HG03460 (cell line): Measurements from ENCODE around the gene SPSB4.
"Not testable (repeated sequence)": the region's sequence is repeated elsewhere in the genome, so short reads cannot be mapped to it uniquely, and the experiment has no call there.

Experiments
- ATAC-seq: cut with Tn5 transposase; IDR thresholded peaks from one replicate; pipeline ENCODE4 v1.9.1; 2021; ENCODE audit not compliant: unreplicated experiment

SPSB4 gene

DNA sequence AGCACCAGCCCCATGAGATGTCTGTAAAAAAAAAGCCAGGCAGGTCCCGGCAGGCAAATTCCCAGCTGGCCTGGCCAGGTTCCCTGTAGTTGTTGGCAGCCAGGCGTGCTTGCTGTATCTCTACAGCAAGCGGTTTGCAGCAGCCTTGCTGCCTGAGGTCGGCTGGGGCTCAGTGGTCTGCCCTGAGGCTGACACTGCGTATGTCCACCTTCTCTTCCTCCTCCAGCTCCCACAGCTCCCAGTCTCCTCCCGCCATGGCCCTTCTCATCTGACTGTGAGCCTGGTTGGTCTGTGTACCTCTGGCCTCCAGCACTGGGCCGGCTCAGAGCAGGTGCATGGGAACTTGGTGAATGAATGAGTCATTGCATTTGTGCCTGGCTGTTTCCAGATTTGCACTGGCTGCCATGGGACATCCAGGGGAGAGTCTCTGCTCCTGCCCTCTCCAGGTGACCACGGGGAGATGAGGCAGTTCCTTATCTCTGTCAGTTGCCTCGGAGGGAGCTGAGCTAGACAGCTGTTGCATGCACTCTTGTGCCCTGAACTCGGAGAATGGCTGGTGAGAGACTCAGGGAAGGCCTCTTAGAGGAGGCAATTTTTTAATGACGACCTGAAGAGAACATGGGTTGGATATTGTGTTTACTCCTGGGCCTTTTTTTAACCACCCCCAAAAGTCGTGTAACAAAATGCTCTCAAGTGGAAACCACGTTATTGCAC is 43.0 kb downstream of the SPSB4 start:
- no peak for ATAC-seq

DNA sequence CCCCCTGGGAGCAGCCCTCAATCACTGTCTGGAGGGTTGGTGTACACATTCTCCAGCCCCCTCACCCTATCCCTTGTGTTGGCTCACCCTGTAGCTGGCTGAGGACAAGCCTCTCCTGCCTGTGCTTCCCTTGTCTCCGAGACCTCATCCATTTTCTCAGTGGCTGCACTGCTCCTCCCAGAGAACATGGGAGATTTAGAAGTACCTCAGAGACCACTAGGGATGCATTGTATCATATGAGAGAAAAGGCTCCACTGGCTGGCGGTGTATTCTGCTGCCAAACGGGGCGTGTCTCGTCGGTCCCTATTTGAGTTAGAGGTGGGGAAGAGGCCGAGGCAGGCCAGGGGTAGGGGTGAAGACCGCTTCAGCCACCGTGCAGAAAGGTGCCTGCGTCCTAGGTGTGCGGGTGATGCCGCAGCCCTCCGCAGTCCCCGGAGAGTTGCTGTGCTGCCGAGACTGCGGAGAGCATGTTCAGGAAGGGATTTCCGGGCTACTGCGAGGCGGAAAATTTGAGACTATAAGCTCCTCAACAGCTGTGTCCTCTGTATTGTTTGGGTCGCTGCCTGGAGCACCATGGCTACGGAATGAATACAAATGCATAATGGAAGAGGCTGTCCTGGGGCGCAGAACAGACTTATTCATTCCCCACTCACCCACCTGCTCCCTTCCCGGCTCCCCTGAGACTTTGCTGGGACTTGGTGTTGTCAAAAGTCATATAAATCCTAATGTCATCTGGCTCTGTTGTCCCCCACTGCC is 43.8 kb downstream of the SPSB4 start:
- no peak for ATAC-seq

- no peak for ATAC-seq
These were observed 44.4 kb downstream of the SPSB4 start for GRCh38 chr3:141095546-141095937.

DNA sequence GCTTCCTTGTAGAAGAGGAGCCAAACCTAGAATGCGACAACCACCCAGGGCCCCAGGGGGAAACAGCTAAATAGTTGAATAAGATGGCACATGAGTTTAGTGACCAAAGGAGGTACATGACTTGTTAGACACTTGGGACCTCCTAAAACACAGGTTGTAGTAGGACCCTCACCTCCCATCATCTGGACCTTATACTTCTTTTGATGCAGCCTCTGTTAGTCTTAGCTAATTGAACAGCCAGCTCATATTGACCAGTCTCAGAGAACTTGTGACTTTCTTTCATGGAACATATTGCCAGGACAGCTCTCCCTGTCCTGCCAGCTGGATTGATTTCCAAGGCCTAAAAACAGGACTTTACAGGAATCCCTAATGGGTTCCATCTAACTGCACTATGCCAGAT is 45.0 kb downstream of the SPSB4 start:
- no peak for ATAC-seq

- ATAC-seq: no peak
These were observed 45.8 kb downstream of the SPSB4 start for GRCh38 chr3:141096981-141097380.

GRCh38 chr3:141100112-141100511 is 49.0 kb downstream of the SPSB4 start:
- ATAC-seq: no peak

DNA sequence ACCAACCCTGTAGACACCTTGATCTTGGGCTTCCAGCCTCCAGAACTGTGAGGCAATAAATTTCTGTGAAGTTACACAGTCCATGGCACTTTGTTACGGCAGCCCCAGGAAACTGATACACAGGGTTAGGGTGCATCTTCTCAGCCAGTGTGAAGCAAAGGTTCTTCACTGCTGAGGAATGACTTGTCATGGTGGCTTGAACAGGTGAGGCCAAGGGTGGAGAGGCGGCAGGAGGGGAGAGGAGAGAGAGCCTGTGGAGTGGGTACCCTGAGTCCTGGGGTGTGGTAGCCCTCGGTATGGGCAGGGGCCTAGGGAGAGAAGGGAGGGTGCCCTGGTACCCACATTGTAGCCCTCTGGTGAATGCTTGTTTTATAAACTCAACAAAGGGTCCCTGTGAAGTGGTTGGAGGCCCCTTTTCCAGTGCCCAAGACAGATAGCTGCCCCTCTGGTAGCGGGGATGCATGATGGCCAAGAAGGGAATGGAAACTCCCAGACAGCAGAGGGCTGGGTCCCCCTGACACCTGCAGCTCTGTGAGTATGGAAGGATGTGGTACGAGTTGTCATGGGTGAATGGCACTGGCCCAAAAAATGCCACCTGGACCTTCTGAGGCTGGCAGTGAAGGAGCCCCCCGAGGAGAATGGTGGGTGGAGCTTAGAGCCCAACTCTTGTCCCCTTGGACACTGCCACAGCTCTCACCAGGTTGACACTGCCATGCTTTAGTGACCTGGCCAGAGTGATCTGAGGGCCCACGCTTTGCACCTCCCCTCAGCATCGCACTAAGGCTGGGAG is 49.6 kb downstream of the SPSB4 start:
- ATAC-seq: no peak

- no peak for ATAC-seq
These were observed 51.2 kb downstream of the SPSB4 start for GRCh38 chr3:141102372-141102771.

DNA sequence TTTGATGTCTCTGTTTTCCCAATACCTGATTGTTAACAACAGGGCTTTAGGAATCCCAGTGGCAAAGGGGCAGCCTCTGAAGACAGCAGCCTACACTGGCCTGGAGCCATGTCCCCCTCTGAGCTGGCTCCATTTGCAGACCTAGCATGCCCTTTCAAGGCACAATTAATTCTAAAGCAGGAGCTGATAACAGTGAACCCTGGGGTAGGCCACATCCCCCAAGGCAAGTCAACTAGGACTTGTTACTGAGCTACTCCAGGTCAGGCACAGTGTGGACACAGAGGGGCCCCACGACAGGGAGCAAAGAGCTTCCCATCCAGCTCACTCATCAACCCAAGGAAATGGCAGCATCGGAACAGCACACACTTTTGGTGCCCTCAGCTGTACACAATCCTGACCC is 51.9 kb downstream of the SPSB4 start:
- no peak for ATAC-seq

DNA sequence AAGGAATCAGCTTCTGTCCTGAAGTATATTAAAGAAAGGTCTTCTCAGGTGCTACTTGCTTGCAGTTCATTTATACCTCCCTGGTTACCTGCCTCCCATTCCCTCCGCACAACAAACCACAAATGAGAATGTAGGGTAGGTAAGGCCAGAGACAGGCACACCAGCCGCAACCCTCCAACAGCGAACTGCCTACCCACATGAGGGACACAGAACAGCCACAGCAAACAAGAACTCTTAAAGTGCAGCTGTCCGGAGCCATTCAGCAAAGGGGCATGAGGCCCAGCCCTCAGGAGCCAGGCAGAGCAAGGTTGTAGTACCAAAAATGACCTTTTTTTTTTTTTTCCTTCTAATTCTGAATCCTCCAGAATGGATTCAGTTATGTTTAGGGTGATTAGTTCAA is 52.4 kb downstream of the SPSB4 start:
- ATAC-seq: no peak

DNA sequence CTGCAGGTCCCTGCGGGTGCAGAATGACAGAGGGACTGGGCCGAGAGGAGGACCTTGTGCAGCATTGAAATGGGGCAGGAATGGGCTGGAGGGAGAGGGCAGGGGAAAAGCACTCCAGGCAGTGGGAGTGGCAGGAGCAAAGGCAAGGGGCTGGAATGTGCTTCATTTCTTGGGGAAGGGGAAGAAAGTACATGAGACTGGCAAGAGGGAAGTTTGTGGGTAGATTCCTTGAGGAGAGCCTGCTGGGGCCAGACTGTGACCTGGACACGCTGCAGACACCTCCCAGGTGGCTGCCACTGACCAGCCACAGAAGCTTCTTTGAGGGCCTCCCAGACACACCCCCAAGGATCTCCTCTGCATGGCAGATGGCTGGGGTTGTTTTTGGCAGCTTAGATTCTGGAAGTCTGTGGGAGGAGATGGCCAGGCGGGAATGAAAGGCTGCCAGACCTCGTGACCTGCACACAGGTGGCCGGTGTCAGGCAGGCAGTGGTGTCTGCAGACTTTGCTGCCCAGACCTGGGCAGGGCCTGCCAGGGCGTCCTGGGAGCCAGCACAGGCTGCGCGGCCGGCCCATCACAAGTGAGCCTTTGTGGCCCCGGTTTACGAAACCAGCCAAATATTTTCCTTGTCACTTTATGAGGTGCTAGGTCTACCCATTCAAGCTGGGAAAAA is 53.1 kb downstream of the SPSB4 start:
- ATAC-seq: no peak

DNA sequence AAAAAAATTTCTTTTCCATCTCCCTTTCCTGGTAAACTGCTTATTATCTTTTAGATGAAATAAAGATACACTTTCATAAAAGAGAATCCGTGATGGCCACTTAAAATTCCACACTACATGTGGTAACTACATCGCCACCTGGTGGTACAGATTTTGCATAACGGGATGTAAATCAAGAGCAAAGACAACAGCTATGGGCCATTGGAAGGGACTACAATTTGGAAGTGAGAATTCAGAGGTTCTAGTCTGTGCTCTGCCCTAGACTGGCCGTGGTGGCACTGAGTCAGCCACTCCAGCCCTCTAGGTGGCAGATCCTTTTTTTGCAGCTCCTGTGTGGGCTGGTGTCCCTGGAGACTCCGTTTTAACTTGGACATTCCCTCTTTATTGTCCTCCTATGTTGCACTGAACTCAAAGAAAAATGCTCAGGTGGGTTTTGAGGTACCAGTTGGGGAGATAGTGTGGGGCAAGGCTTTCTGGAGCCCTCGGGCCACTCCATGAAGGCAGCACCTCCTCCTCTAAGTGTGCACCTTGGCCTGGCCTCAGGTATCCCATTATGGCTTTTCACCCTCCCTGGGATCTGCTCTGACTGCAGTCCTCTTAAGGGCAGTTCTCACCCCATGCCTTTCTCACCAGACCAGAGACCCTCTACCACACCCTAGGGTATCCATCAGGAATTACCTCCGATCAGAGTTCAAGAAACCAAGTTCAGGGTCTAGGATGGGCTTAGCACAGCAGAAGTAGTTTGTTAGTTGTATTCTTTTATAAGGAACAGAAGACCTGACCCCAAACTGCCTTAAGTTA is 54.9 kb downstream of the SPSB4 start:
- ATAC-seq: no peak

DNA sequence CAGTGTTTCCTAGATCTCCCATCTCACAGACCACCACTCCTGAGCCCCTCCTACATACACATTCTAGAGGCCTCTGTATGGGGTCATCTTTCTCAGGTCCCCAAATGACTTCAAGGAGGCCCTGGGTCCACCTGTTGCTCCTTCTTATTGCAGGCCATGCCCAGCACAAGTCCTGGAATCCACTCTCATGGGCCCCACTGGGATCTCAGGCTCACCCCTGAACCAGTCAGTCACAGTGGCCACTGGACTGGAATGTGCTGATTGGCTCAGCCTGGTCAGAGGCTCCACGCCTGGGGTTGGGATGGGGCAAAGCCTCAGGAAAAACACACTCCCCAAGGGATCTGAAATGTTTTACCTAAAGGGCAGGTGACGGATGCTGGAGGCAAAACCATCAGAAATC is 55.7 kb downstream of the SPSB4 start:
- no peak for ATAC-seq

- no peak for ATAC-seq
These were observed 56.9 kb downstream of the SPSB4 start for GRCh38 chr3:141108039-141108438.

- no peak for ATAC-seq
These were observed 58.6 kb downstream of the SPSB4 start for GRCh38 chr3:141109751-141110150.

- no peak for ATAC-seq
These were observed 59.2 kb downstream of the SPSB4 start for GRCh38 chr3:141110322-141110721.

DNA sequence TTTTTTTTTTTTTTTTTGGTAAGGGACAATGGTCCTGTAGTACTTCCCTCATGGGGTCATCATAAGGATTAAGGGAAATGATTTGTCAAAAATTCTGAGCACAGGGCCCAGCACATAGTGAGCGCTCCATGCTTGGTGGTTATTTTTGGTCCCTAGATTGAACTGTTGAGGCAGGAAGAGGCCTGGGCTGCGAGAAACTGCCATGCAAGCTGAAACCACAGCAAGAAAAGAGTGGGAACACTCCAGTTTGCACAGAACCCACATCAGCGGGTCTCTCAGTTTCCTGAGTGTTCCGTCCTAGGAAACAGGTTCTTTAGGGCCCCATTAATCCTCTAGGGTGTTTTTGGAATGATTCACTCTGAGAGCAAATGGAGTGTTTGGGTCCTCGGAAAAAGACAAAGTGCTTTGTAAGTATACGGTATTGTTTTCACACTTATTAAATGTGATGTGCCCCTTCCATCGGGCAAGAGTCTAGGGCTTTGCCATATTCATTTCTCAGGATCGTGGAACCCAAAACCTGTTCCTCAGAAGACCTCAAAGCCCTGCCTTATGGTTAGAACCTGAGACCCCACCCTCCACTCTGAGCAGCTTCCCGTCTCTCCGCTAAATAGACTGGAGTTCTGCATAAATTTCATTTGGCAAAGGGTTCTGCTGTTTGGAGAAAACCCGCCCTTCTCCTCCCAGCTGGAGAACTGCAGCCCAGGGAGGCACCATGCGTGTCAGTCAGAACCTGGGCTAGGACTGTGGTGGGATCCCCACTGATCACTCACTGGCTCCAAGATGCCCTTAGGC is 60.4 kb downstream of the SPSB4 start:
- no peak for ATAC-seq

DNA sequence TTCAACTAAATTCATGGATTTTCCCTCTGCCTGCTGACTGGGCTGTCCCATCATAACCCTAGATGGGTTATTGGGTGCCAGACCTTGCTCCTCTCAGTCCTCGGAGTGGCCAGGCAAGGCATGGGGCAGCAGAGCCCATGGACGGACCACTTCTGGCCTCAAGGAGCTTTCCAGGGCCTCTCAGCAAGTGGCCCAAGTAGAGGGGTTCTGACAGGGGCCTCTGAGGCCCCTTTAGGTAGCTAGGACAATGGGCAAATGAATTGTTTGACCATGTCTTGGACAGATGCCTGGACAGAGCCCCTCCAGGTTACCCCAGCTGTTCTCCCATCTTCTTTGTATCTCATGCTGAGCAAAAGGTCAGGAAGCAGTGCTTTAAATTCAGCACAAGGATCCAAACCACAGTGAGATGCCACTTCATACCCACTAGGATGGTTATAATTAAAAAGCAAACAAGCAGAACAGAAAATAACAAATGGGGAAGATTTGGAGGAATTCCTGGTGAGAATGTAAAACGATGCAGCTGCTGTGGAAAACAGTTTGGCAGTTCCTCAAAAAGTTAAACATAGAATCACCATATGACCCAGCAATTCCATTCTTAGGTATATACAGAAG is 61.6 kb downstream of the SPSB4 start:
- ATAC-seq: no peak

DNA sequence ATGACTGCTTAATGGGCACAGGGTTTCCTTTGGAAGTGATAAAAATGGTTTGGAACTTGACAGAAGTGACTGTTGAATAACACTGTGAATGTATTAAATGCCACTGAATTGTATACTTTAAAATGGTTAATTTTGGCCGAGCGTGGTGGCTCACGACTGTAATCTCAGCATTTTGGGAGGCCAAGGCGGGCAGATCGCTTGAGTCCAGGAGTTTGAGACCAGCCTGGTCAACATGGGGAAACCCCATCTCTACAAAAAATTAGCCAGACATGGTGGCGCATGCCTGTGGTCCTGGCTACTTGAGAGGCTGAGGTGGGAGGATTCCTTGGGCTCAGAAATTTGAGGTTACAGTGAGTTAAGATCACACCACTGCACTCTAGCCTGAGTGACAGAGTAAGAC is 62.5 kb downstream of the SPSB4 start:
- not testable (repeated sequence) for ATAC-seq
